GM18867 (cell line): ENCODE results near the gene SLAMF1.
"Not testable (repeated sequence)": the region's sequence is repeated elsewhere in the genome, so short reads cannot be mapped to it uniquely, and the experiment has no call there.

Source experiments
- ATAC-seq: cut with Tn5 transposase; IDR thresholded peaks from one replicate; pipeline ENCODE4 v1.9.1; 2021; ENCODE audit warnings: mild to moderate bottlenecking, moderate library complexity; ENCODE audit not compliant: unreplicated experiment

The SLAMF1 gene

GRCh38 chr1:160665330-160666078 is 18.7 kb upstream of the SLAMF1 start:
- peak; percentile 19 for ATAC-seq

DNA sequence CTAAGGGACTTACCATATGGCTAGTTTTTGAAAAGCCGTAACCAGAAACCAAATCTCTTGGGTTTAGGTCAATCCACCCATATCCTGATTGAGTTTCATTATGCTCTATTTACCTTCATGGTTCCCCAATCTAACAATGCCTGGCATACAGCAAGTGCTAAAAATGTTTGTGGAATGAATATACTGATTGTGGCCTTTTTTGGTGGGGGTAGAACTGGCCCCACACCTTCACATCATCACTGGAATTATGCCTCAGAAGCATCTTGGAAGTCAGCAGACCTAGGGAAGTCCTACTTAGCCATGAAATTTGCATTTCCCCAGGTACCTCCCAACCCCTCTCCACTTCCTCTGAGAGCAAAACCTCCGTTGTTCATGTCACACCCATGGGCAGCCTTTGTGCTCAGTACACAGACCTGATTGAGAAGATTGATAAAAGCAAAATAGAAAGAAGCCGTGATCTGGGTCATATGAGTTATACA is 17.8 kb upstream of the SLAMF1 start:
- peak; percentile 65 for ATAC-seq

GRCh38 chr1:160662910-160663309 is 16.1 kb upstream of the SLAMF1 start:
- no peak for ATAC-seq

- ATAC-seq: no peak
These were observed 12.7 kb upstream of the SLAMF1 start for GRCh38 chr1:160659566-160659965.

DNA sequence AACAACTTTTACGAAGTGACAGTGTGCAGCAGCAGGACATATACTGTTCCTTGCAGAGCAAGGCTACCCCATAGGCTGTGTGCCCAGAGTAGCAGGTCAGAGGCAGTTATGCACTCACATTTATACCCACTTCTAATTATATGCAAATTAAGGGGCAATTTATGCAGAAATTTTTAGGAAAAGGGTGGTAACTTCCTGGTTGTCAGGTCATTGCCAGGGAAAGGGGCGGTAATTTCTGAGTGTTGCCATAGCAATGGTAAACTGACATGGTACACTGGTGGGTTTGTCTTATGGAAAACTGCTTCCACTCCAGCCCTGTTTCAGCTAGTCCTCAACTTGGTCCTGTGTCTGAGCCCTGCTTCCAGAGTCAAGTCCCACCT is 12.0 kb upstream of the SLAMF1 start:
- ATAC-seq: no peak

- no peak for ATAC-seq
These were observed 11.4 kb upstream of the SLAMF1 start for GRCh38 chr1:160658162-160658813.

DNA sequence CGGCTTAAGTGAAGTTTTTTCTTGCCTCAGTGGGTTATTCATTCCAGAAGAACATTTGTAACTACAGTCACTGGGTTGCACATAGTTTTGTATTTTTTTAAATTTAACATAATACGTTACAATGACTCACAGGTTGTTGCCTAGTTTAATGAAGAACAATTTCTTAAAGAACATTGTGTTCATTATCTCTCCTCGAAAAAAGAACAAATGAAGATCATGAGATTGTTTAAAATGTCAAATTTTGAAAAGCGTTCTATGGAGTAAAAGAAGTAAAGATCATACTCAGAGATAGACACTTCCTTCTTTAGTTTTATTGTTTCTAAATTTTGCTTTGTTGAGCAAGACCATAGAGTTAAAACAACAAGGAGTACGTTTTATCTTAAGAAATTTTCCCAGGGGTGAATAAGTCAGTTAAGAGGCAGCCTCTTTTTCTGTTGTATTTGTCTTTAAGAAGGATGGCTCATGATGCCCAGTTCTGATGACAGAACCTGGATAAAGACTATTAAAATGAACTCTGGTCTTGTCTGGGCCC is 10.5 kb upstream of the SLAMF1 start:
- ATAC-seq: no peak

DNA sequence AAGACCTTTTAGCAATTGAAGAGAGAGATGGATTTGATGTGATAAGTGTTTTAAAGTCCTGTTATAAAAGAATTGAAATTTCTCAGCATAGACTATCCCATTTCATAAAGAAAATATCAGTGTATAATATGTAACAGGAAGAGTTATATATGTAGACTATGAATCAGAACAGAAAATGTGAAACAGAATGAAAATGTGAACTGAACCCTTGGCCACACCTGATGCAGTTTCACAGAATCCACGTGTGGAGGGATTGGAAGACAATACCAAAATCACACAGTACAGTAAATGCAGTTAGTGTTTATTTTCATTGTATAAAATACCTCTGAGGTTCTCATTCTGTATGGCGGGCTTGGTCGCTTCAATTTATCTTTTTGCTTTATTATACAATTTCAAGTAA is 9.9 kb upstream of the SLAMF1 start:
- ATAC-seq: no peak

GRCh38 chr1:160653620-160654016 is 6.8 kb upstream of the SLAMF1 start:
- no peak for ATAC-seq

DNA sequence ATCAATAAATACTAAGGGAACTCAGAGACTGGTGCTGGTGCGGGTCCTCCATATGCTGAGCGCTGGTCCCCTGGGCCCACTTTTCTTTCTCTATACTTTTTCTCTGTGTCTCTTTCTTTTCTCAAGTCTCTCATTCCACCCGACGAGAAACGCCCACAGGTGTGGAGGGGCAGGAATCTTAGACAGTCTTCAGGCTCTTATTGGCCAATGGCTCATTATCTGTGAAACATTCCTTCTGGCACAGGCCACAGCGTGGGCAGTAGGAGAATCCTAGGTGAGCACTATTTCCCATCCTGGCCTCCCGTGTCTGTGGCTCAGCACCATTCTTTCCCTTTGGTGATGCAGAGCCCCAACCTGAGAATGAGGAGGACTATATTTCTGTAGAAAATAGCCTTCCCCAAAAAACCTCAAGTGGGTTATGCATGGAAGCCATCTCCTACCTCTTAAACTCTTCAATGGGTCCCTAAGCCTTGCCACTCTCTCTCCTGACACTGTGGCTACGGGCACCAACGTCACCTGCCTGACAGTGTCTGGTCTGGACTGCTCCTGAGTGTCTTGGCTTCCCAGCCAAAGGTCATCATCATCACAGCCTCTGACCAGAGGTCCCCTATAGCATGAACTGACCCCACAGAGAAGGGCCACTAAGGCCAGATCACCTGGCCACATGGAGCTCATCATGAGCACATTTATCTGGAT is 6.2 kb upstream of the SLAMF1 start:
- ATAC-seq: no peak

- not testable (repeated sequence) for ATAC-seq
These were observed 5.3 kb upstream of the SLAMF1 start for GRCh38 chr1:160652065-160652641.

DNA sequence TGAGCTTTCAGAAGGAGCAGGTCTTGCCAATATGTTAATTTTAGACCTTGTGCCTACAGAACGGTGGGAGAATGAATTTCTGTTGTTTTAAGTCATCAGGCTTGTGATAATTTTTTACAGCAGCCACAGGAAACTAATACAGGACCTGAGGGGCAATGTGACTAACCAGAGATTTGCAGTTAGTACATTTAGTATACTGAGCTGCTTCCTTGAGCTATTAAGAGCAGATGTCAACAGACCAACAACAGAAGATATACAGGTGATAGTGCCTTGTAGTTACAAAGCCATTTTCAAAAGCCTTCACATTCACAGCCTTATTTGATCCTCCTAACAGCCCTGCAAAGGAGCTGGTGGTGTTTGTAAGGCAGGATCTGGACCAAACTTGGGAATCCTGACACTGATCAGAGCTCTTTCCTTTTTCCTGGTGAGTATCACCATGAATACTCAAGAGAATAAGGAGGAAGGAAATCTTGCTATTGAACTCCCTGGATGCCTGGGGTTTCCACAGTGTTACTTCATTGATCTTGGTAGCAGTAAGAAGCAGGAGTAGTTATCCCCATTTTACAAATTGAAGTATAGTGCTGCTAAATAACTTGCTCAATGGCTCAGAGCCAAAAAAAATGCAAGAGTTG is 4.7 kb upstream of the SLAMF1 start:
- no peak for ATAC-seq

- peak; percentile 14 for ATAC-seq
These were observed 481 bp upstream of the SLAMF1 start for GRCh38 chr1:160647329-160647720.

- ATAC-seq: no peak
These were observed 664 bp downstream of the SLAMF1 start for GRCh38 chr1:160646180-160646579.

GRCh38 chr1:160645386-160646130 is 1.3 kb downstream of the SLAMF1 start:
- ATAC-seq: no peak

DNA sequence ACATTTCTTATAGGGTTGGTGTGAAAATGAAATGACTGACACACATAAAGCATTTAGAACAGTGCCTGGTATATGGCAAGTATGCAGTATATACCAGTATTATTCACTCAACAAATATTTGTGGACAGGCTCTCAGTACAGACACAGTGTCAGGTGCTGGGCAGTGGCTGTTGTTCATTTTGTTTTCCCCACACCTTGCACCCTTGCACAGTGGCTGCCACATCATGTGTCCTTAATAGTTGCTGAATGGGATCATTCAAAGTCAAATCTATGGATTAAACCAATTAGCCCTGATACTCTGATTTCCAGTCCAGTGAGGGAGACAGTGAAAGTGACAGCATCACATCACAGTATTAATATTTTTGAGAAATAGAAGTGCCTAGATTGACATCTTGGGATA is 2.4 kb downstream of the SLAMF1 start:
- ATAC-seq: no peak

DNA sequence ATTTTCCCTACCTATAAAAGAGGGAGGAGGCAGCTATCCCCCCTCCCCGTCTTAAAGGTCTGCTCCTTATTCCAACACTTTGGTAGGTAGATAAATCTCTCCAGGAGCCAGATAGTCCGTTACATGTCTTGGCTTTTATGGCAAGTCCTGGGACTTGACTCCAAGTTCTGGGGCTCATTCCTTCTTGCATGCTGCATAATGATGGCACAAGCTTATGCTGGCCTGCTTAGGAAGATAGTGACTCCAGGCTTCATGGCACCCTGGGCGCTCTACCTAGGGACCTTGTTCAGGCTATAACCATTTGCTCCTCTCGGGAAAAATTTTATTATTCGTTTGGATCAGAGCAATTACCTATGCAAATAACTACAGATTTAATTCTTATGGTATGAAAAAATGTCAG is 3.7 kb downstream of the SLAMF1 start:
- no peak for ATAC-seq

DNA sequence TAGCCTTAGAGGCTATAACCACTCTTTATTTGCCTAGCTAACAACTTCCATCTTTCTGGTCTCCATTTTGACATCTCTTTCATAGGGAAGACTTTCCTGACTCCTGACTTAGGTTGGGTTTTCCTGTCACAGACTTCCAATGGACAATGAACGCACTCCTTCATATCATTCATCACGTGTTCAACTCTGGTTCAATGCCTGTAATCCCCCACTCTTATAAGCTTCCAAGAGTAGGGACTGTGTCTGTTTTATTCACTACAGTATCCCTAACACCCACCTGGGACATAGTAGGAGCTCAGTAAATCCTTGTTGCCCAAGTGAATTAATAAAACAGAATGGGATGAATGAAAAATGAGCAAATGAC is 4.6 kb downstream of the SLAMF1 start:
- ATAC-seq: no peak

- no peak for ATAC-seq
These were observed 5.2 kb downstream of the SLAMF1 start for GRCh38 chr1:160641323-160642280.
